SK-N-MC (cell line): ENCODE data around the gene WDR82.

Source experiments
- DNase-seq: peaks from one replicate; pipeline ENCODE4 v3.0.0-alpha.2; 2011; ENCODE audit warnings: low read depth, low spot score
- H3K27ac ChIP-seq: fragments of 200-600 bp; sonication (generic); 2 replicates; pipeline ENCODE4 v1.5.1; 2016; ENCODE audit warnings: mixed run types
- H3K36me3 ChIP-seq: fragments of 200-600 bp; sonication (generic); 2 replicates; pipeline ENCODE4 v1.6.1; 2017; ENCODE audit warnings: antibody characterized with exemption, low read length, mixed read lengths; ENCODE audit not compliant: insufficient read depth
- H3K4me3 ChIP-seq: fragments of 200-600 bp; sonication (generic); 2 replicates; pipeline ENCODE4 v1.5.1; 2016
- H3K9ac ChIP-seq: fragments of 200-600 bp; sonication (generic); 2 replicates; pipeline ENCODE4 v1.8.0; 2017; ENCODE audit warnings: mixed run types, mixed read lengths; ENCODE audit not compliant: insufficient read length
- H3K9me3 ChIP-seq: fragments of 200-600 bp; sonication (generic); 2 replicates; pipeline ENCODE4 v1.6.1; 2017; ENCODE audit warnings: low read depth, mild to moderate bottlenecking, antibody characterized with exemption, low read length, moderate library complexity, mixed read lengths
- EZH2 ChIP-seq: fragments of 200-600 bp; sonication (generic); IDR thresholded peaks from one replicate; pipeline ENCODE4 v1.6.1; 2017; ENCODE audit warnings: antibody characterized with exemption
- FOXP2 ChIP-seq: optimal IDR thresholded peaks from 2 replicates; pipeline ENCODE3; 2011; ENCODE audit warnings: mild to moderate bottlenecking, moderate library complexity; ENCODE audit not compliant: insufficient read depth; ENCODE audit errors: extremely low read length, control extremely low read depth
- POLR2AphosphoS5 ChIP-seq: IDR thresholded peaks from 2 replicates; pipeline ENCODE4 v1.6.1; 2012; ENCODE audit warnings: mild to moderate bottlenecking, low read depth, low read length, borderline replicate concordance

The WDR82 gene

DNA sequence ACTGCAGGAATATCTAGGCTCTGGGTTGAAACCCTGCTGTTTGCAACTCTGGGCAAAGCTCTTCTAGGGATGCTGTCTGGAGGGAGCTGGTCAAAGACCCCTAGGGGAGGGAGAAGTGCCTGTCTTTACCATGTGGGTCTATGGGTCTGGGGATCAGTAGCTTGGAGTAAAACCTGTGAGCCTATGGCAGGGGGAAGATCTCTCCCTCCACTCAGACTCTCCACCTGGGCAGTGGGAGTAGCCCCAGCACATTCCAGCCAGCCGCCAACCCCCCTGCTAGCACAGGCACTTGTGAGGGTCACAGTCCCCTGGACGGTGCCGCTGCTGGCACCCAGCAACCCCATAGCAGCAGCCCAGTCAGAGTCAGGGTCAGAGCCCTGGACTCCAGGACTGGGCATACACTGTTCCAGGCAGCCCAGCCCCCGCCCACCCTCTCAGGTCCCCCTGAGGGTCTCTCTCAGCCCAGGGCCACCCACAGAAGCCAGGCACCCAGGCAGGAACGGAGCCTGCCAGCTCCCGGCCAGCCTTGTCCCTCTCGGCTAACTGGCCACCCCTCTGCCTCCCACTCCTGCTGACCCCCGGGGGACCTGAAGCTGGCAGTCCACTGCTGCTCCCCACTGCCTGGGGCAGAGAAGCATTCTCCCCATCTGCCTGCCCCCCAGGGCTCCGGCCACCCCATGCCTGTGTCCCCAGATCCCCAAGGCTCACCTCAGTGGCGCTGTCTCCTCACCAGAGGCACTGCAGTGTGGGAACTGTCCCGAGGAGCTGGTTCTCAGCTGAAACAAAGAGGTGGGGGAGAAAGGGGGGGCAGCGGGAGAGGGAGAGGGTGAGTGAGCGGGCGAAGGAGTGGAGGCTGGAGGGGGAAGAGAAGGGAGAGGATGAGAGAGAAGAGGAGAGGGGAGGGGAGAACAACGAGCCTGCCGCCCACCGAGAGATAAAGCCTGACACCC lies 20.0 kb upstream of the WDR82 start:
- no peaks in the 10 kb centered on the region for H3K9me3 ChIP-seq
- H3K9ac ChIP-seq, result no peak overlapping the region
- no peaks in the 10 kb centered on the region for H3K36me3 ChIP-seq
- H3K27ac ChIP-seq, result no peak overlapping the region
- no peak overlapping the region for H3K4me3 ChIP-seq
- TF ChIP-seq FOXP2, result no peak
- no peak for TF ChIP-seq EZH2
- no peak for TF ChIP-seq POLR2AphosphoS5
- DNase-seq, result no peak

GRCh38 chr3:52297242-52298148 lies 19.0 kb upstream of the WDR82 start:
- Histone ChIP-seq H3K36me3 (no peaks in the 10 kb centered on the region), H3K4me3 (no peak overlapping the region), H3K9ac (no peak overlapping the region), H3K27ac (no peak overlapping the region), H3K9me3 (no peaks in the 10 kb centered on the region)
- TF ChIP-seq POLR2AphosphoS5 (no peak), FOXP2 (no peak), EZH2 (no peak)
- DNase-seq, result no peak

GRCh38 chr3:52295671-52296208 lies 17.3 kb upstream of the WDR82 start:
- DNase-seq, result no peak
- Histone ChIP-seq H3K9me3 (no peaks in the 10 kb centered on the region), H3K9ac (no peak overlapping the region), H3K27ac (no peak overlapping the region), H3K4me3 (no peak overlapping the region), H3K36me3 (no peaks in the 10 kb centered on the region)
- no peak for TF ChIP-seq EZH2
- no peak for TF ChIP-seq FOXP2
- no peak for TF ChIP-seq POLR2AphosphoS5

DNA sequence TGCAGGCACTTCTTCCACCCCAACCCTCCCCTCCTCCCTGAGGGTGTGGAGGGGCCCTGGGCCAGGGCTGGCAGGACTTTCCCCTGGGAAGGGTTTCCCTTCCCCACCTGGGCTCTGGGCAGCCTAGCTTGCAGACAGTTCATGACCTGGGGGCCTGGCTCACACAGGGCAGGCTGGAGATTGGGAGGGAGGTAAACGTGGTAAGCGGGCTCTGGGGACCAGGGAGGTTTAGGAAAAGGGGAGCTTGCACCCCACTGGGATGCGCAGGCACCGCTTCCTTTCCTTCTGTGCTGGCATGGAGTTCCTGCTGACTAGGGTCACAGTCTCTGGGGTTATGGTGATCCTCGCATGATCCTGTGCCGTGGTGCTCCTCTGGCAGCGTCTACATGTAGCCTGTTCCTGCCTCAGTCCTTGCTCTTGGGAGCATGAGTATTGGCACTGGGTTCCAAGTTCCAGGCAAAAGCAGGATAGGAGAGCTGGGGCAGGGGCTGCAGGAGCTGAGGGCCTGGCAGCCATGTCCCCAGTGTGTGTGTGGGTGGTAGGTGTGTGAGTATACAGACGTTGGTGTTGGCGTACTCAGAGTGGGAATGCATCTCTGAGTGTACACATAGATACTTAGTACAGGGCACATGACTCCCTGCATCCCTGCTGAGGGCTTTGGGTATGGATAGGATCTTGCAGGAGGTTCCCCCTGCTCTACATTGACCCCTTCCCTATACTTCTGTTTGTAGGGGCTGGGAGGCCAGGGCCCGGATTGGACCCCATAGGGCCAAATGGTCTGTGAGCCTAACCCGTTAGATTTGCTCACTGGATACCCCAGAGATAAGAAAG lies 16.1 kb upstream of the WDR82 start:
- TF ChIP-seq EZH2 (no peak), FOXP2 (no peak), POLR2AphosphoS5 (no peak)
- no peak for DNase-seq
- H3K36me3 ChIP-seq, result no peaks in the 10 kb centered on the region
- H3K9me3 ChIP-seq, result no peaks in the 10 kb centered on the region
- no peak overlapping the region for H3K27ac ChIP-seq
- H3K4me3 ChIP-seq, result no peak overlapping the region
- no peak overlapping the region for H3K9ac ChIP-seq

DNA sequence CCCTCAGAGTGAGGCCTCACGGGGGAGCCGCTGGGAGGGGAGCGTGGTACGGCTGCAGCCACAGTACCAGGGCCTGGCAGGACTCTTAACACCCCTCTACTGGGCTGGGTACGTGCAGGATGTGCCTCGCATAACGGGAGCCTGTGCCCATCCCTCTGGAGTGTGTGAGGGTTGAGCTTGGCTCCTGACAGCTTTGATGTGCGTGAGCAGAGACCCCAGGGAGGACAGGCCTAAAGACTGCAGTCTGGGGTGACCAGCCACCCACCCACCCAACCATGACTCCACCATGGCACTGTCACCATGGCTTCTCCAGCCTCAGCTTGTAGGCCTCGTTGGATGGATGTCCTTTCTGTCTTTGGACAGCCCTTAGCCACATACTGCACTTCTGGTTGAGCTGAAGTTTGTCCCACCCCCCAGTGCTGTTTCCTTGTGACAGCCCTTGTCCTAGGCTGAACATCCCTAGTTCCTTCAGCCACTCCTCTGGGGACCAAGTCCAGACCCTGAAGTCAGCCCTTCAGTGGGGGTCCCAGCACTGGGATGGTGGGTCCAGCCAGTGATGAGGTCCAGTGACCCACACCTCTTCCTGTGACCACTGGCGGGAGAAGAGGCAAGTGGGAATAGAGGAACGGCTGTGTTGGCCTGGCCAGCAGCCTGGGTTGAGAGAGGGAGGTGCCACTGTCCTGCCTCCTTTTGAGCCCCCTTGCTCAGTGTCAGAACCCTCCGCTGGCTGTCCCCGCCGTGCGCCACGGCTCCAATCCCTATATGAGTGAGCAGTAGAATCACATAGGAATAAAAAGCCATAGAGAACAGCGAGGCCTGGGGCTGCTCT lies 15.3 kb upstream of the WDR82 start:
- Histone ChIP-seq H3K36me3 (no peaks in the 10 kb centered on the region), H3K9ac (no peak overlapping the region)
- no peak for DNase-seq

DNA sequence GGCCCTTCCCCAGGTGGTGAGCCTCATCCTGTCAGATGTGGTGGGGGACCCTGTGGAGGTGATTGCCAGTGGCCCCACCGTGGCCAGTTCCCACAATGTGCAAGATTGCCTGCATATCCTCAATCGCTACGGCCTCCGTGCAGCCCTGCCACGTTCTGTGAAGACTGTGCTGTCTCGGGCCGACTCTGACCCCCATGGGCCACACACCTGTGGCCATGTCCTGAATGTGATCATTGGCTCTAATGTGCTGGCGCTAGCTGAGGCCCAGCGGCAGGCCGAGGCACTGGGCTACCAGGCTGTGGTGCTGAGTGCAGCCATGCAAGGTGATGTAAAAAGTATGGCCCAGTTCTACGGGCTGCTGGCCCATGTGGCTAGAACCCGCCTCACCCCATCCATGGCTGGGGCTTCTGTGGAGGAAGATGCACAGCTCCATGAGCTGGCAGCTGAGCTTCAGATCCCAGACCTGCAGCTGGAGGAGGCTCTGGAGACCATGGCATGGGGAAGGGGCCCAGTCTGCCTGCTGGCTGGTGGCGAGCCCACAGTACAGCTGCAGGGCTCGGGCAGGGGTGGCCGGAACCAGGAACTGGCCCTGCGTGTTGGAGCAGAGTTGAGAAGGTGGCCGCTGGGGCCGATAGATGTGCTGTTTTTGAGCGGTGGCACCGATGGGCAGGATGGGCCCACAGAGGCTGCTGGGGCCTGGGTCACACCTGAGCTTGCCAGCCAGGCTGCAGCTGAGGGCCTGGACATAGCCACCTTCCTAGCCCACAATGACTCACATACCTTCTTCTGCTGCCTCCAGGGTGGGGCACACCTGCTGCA lies 14.0 kb upstream of the WDR82 start:
- Histone ChIP-seq H3K27ac (no peak overlapping the region), H3K9ac (no peak overlapping the region), H3K36me3 (no peaks in the 10 kb centered on the region), H3K4me3 (no peak overlapping the region), H3K9me3 (no peaks in the 10 kb centered on the region)
- TF ChIP-seq FOXP2 (no peak), EZH2 (no peak), POLR2AphosphoS5 (no peak)
- no peak for DNase-seq

More for the DNA sequence above, 15.3 kb upstream of the WDR82 start:
- Histone ChIP-seq H3K4me3 (no peak overlapping the region), H3K9me3 (no peaks in the 10 kb centered on the region), H3K27ac (no peak overlapping the region)
- TF ChIP-seq EZH2, result no peak
- TF ChIP-seq FOXP2, result no peak
- no peak for TF ChIP-seq POLR2AphosphoS5
